Mesothelial cell of epicardium (in vitro differentiated cells): ENCODE data around the gene AUTS2. TPM values are rescaled to one million over a fixed set of nuclear protein-coding genes. Genes with fewer than 3 reads are reported as not detected.

Experiments
- DNase-seq, 2 experiments: peaks; one replicate each; pipeline ENCODE4 v3.0.0; 2021; ENCODE audit warnings: low spot score in 2 of 2; ENCODE audit not compliant: unreplicated experiment in 2 of 2
- H3K27ac Mint-ChIP-seq: 2 replicates; pipeline ENCODE4 v1.8.0; 2021; ENCODE audit warnings: mixed read lengths
- H3K27me3 Mint-ChIP-seq: 2 replicates; pipeline ENCODE4 v1.8.0; 2021; ENCODE audit warnings: low read depth, mixed read lengths
- H3K36me3 Mint-ChIP-seq: 2 replicates; pipeline ENCODE4 v1.8.0; 2021; ENCODE audit warnings: mixed read lengths
- H3K4me1 Mint-ChIP-seq: 2 replicates; pipeline ENCODE4 v1.8.0; 2021; ENCODE audit warnings: mixed read lengths
- H3K4me3 Mint-ChIP-seq: 2 replicates; pipeline ENCODE4 v1.8.0; 2021; ENCODE audit warnings: mild to moderate bottlenecking, moderate library complexity, mixed read lengths
- H3K9me3 Mint-ChIP-seq: 2 replicates; pipeline ENCODE4 v1.8.0; 2021; ENCODE audit warnings: mixed read lengths
- CTCF ChIP-seq: fragments of 200-600 bp; sonication (generic); IDR thresholded peaks from one replicate; pipeline ENCODE4 v1.5.0; 2021; ENCODE audit warnings: antibody characterized with exemption; ENCODE audit not compliant: unreplicated experiment
- total RNA-seq: library from RNA; stranded (reverse); gene quantifications from 3 replicates; pipeline ENCODE4 v1.2.1, GENCODE V29; 2021

Gene AUTS2
- total RNA-seq, 1 donor from 2014 or later: 135 TPM

GRCh38 chr7:69908454-69908853 is 310.2 kb downstream of the AUTS2 start:
- peaks cover 6% of the 10 kb centered on the region for H3K36me3 Mint-ChIP-seq
- no peaks in the 10 kb centered on the region for H3K27me3 Mint-ChIP-seq
- H3K27ac Mint-ChIP-seq: no peak overlapping the region
- no peak for TF ChIP-seq CTCF
- DNase-seq: no peak
- H3K4me3 Mint-ChIP-seq: no peak overlapping the region
- peaks cover 21% of the 10 kb centered on the region for H3K4me1 Mint-ChIP-seq
- no peaks in the 10 kb centered on the region for H3K9me3 Mint-ChIP-seq

- Mint-ChIP-seq H3K27me3 (no peaks in the 10 kb centered on the region), H3K27ac (no peak overlapping the region), H3K4me3 (no peak overlapping the region), H3K4me1 (peaks cover 25% of the 10 kb centered on the region), H3K36me3 (peaks cover 6% of the 10 kb centered on the region), H3K9me3 (no peaks in the 10 kb centered on the region)
- TF ChIP-seq CTCF: no peak
- DNase-seq: no peak
These were observed 311.9 kb downstream of the AUTS2 start for GRCh38 chr7:69910150-69910549.

GRCh38 chr7:69911337-69911736 is 313.1 kb downstream of the AUTS2 start:
- Mint-ChIP-seq H3K27ac (no peak overlapping the region), H3K4me3 (no peak overlapping the region), H3K9me3 (no peaks in the 10 kb centered on the region), H3K36me3 (peaks cover 6% of the 10 kb centered on the region), H3K4me1 (peaks cover 17% of the 10 kb centered on the region), H3K27me3 (no peaks in the 10 kb centered on the region)
- DNase-seq: no peak
- no peak for TF ChIP-seq CTCF

- no peak overlapping the region for H3K4me3 Mint-ChIP-seq
- no peak for DNase-seq
- no peaks in the 10 kb centered on the region for H3K27me3 Mint-ChIP-seq
- H3K36me3 Mint-ChIP-seq: peaks cover 6% of the 10 kb centered on the region
- H3K4me1 Mint-ChIP-seq: peaks cover 16% of the 10 kb centered on the region
- TF ChIP-seq CTCF: no peak
- no peak overlapping the region for H3K27ac Mint-ChIP-seq
- no peaks in the 10 kb centered on the region for H3K9me3 Mint-ChIP-seq
These were observed 313.9 kb downstream of the AUTS2 start for GRCh38 chr7:69912141-69912540.

- no peak for DNase-seq
- H3K9me3 Mint-ChIP-seq: no peaks in the 10 kb centered on the region
- TF ChIP-seq CTCF: no peak
- no peak overlapping the region for H3K27ac Mint-ChIP-seq
- peaks cover 12% of the 10 kb centered on the region for H3K4me1 Mint-ChIP-seq
- H3K27me3 Mint-ChIP-seq: no peaks in the 10 kb centered on the region
- H3K36me3 Mint-ChIP-seq: peaks cover 6% of the 10 kb centered on the region
- no peak overlapping the region for H3K4me3 Mint-ChIP-seq
These were observed 314.6 kb downstream of the AUTS2 start for GRCh38 chr7:69912846-69913245.
